Keratinocyte (primary cell): Measurements from ENCODE around the gene IFT81.

Experiments
- EZH2 ChIP-seq: IDR thresholded peaks from one replicate; pipeline ENCODE4 v1.6.1; 2012; ENCODE audit warnings: inconsistent platforms, mild to moderate bottlenecking, low read length, moderate library complexity
- TF ChIP-seq, protein P1 (sequence below), 3 experiments: IDR thresholded peaks in 1 of 3; conservative IDR thresholded peaks in 1 of 3; optimal IDR thresholded peaks in 1 of 3; 2 replicates in 2 of 3; 3 replicates in 1 of 3; pipeline versions ENCODE3 to v1.5.1; 2011; ENCODE audit warnings: low read length in 3 of 3, mild to moderate bottlenecking in 3 of 3, moderate library complexity in 2 of 3, control low read depth in 1 of 3, inconsistent platforms in 1 of 3; ENCODE audit not compliant: insufficient read depth in 2 of 3; ENCODE audit errors: extremely low read depth in 1 of 3

- TF ChIP-seq, protein P1, sequence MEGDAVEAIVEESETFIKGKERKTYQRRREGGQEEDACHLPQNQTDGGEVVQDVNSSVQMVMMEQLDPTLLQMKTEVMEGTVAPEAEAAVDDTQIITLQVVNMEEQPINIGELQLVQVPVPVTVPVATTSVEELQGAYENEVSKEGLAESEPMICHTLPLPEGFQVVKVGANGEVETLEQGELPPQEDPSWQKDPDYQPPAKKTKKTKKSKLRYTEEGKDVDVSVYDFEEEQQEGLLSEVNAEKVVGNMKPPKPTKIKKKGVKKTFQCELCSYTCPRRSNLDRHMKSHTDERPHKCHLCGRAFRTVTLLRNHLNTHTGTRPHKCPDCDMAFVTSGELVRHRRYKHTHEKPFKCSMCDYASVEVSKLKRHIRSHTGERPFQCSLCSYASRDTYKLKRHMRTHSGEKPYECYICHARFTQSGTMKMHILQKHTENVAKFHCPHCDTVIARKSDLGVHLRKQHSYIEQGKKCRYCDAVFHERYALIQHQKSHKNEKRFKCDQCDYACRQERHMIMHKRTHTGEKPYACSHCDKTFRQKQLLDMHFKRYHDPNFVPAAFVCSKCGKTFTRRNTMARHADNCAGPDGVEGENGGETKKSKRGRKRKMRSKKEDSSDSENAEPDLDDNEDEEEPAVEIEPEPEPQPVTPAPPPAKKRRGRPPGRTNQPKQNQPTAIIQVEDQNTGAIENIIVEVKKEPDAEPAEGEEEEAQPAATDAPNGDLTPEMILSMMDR (optimal IDR thresholded peaks at IDR 0.05 in 1 of 3, IDR thresholded peaks at IDR 0.05 in 1 of 3, conservative IDR thresholded peaks at IDR 0.05 in 1 of 3; ENCODE audit: extremely low read depth in 1 of 3, insufficient read depth in 2 of 3, low read length in 3 of 3): no peak
- TF ChIP-seq EZH2: no peak
Observed at GRCh38 chr12:110171186-110171538, 47.0 kb downstream of the IFT81 start.
